GM23248 (cell line): ENCODE data around the gene IRX5. TPM values are rescaled to one million over a fixed set of nuclear protein-coding genes. Genes with fewer than 3 reads are reported as not detected.

Experiments used
- DNase-seq: peaks from one replicate; pipeline ENCODE4 v3.0.0-alpha.2; 2015
- H2AFZ ChIP-seq: fragments of 200-600 bp; sonication (generic); 2 replicates; pipeline ENCODE4 v1.6.1; 2016; ENCODE audit warnings: antibody characterized with exemption
- H3F3A ChIP-seq: fragments of 200-600 bp; sonication (generic); 2 replicates; pipeline ENCODE4 v1.6.1; 2016; ENCODE audit warnings: mild to moderate bottlenecking, antibody characterized with exemption, mixed run types; ENCODE audit not compliant: insufficient read depth
- H3K27ac ChIP-seq: fragments of 200-600 bp; sonication (generic); 2 replicates; pipeline ENCODE4 v1.5.1; 2016; ENCODE audit warnings: mild to moderate bottlenecking
- H3K27me3 ChIP-seq: fragments of 200-600 bp; sonication (generic); replicated peaks from 2 replicates; pipeline ENCODE4 v1.6.1; 2016; ENCODE audit warnings: mild to moderate bottlenecking; ENCODE audit not compliant: insufficient read depth
- H3K36me3 ChIP-seq: fragments of 200-600 bp; sonication (generic); 2 replicates; pipeline ENCODE4 v1.6.1; 2016; ENCODE audit warnings: low read depth, mild to moderate bottlenecking
- H3K4me1 ChIP-seq: fragments of 200-600 bp; sonication (generic); 2 replicates; pipeline ENCODE4 v1.6.1; 2016; ENCODE audit warnings: mild to moderate bottlenecking; ENCODE audit not compliant: insufficient read depth
- H3K4me2 ChIP-seq: fragments of 200-600 bp; sonication (generic); one replicate; pipeline ENCODE4 v1.6.1; 2016; ENCODE audit warnings: mild to moderate bottlenecking; ENCODE audit not compliant: unreplicated experiment
- H3K4me3 ChIP-seq: fragments of 200-600 bp; sonication (generic); 2 replicates; pipeline ENCODE4 v1.5.1; 2016; ENCODE audit warnings: mild to moderate bottlenecking
- H3K79me2 ChIP-seq: fragments of 200-600 bp; sonication (generic); 2 replicates; pipeline ENCODE4 v1.6.1; 2016; ENCODE audit warnings: mild to moderate bottlenecking; ENCODE audit not compliant: insufficient read depth
- H3K9ac ChIP-seq: fragments of 200-600 bp; sonication (generic); 2 replicates; pipeline ENCODE4 v1.6.1; 2016; ENCODE audit warnings: mild to moderate bottlenecking
- H3K9me2 ChIP-seq: fragments of 200-600 bp; sonication (generic); 2 replicates; pipeline ENCODE4 v1.6.1; 2016; ENCODE audit warnings: mixed run types, mild to moderate bottlenecking, moderate library complexity; ENCODE audit not compliant: insufficient read depth
- H3K9me3 ChIP-seq: fragments of 200-600 bp; sonication (generic); one replicate; pipeline ENCODE4 v1.6.1; 2017; ENCODE audit warnings: low read depth
- H4K20me1 ChIP-seq: fragments of 200-600 bp; sonication (generic); 2 replicates; pipeline ENCODE4 v1.6.0; 2016; ENCODE audit not compliant: insufficient read depth
- EZH2 ChIP-seq: fragments of 200-600 bp; sonication (generic); IDR thresholded peaks from 2 replicates; pipeline ENCODE4 v1.6.1; 2018; ENCODE audit warnings: antibody characterized with exemption, mild to moderate bottlenecking; ENCODE audit not compliant: insufficient read depth, poor library complexity, severe bottlenecking
- EZH2phosphoT487 ChIP-seq: fragments of 200-600 bp; sonication (generic); IDR thresholded peaks from 2 replicates; pipeline ENCODE4 v1.6.1; 2018; ENCODE audit warnings: antibody characterized with exemption, moderate library complexity, mild to moderate bottlenecking, low read depth; ENCODE audit not compliant: insufficient read depth
- WGBS, 2 experiments: methylation state at CpG; one replicate each; pipeline ENCODE4 v1.1.6; 2015 to 2017; ENCODE audit warnings: low lambda C conversion rate in 2 of 2, low coverage in 1 of 2; ENCODE audit errors: missing lambda C conversion rate in 2 of 2; 5-methylcytosine and 5-hydroxymethylcytosine counted together
- in situ Hi-C: fragments of 300-500 bp; cut with MboI; formaldehyde crosslinking; loops from 2 replicates; pipeline ENCODE4 v1.15.0; 2020
- polyA plus RNA-seq: library from polyadenylated mRNA; unstranded; fragments of >200 nt; fragmentation: Nextera tagmentation; extraction: Ambion mirVana; gene quantifications from 2 replicates; pipeline ENCODE4 v1.2.1, GENCODE V29; 2016
- total RNA-seq: library from RNA; depleted of rRNA; stranded (reverse); fragments of >200 nt; shearing (Covaris generic); gene quantifications from 2 replicates; pipeline ENCODE4 v1.2.3, GENCODE V29; 2014

IRX5 gene
- total and polyA plus RNA-seq, 2 experiments from 2014 or later: 3.6 to 20.6 TPM

DNA sequence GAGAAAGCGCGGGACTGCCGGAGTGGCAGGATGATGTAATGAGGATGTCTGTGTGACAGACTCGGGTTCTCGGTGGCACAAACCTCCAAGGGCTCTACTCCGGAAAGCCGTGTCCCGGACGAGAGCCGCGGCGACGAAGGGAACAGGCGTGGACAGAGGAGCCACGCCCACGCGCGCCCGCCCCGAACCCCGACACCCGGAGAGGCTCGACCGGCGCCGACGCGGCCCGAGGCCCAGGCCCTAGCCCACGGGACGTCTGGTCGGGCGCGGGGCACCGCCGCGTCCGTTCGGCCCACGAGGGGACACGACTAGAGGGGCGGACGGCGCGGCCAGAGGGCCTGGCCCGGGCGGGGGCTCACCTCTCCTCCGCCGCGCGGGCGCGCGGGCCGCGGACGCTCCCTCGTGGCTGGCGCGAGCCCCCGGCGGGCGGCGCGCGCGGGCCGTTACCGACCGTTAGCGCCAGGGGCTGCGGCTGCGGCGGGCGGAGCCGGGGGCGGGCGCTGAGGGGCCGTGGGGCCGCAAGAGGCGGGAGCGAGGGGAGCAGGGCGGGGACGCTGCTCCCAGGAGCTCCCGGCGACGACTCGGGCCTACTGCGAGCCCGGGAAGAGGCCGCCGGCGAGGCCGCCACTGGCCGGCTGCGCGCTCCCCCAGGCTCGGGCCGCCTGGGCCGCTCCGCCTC is 2.1 kb upstream of the IRX5 start:
- H3K27ac ChIP-seq: peak overlapping the region; percentile 96
- in situ Hi-C loops: no loop called here
- H2AFZ ChIP-seq: no peak overlapping the region
- 0 to 1% methylated on average over 14 to 59 of the region's 101 CpGs for WGBS, 2 experiments
- TF ChIP-seq EZH2 (no peak), EZH2phosphoT487 (no peak)
- peaks cover 78% of the 10 kb centered on the region for H3K79me2 ChIP-seq
- peak overlapping the region; percentile 96 for H3K9ac ChIP-seq
- no peak overlapping the region for H3K4me2 ChIP-seq
- H4K20me1 ChIP-seq: peaks cover 10% of the 10 kb centered on the region; the same call in 1 of the 2 replicates
- peak; percentile 83 for DNase-seq
- no peaks in the 10 kb centered on the region for H3K9me3 ChIP-seq
- H3K9me2 ChIP-seq: no peaks in the 10 kb centered on the region
- H3K27me3 ChIP-seq: no peaks in the 10 kb centered on the region
- H3F3A ChIP-seq: peaks cover 28% of the 10 kb centered on the region
- H3K4me1 ChIP-seq: peaks cover 27% of the 10 kb centered on the region
- peaks cover under 1% of the 10 kb centered on the region; the same call in 1 of the 2 replicates for H3K36me3 ChIP-seq
- H3K4me3 ChIP-seq: peak overlapping the region; percentile 87

DNA sequence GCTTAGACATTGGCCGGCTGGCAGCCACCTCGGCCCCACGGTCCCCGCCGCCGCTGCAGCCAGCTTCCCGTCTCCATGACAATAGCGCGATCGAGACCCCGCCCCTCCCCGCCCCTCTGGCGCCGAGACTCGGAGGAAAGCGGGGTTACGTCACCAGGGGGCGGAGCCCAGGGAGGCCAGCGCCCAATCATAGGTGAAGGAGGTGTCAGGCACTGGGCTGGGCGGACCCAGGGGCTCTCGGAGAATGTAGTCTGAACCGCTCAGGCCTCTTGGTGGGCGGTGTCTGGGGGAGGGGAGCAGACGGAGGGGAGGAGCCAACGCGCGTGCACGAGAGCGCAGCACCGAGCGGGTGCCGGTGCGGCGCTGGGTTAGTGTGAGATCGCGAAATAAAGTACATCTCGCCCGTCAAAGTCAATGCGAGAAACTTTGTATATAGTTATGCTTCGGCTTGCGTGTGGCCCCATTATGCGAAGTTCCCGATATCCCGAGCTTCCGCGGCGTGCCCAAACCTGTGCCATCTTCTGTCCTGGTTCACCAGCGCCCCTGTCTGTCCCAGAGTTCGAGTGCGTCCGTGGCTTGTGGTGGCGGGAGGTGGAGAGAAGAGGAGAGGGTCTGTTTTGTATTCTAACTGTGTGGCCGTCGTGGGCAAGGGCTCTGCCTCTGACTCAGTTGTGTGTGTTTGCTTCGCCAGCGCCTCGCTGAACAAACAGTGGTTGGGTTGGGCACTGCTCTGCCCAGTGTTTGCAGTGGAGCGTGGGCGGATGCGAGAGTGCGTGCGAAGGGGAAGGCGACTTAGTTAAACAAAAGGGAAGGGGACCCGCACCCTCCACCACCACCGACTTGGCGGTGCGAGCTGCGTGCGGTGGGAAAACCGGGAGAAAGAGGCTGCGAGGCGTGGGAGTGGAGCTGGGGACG is 1.3 kb upstream of the IRX5 start:
- peak overlapping the region; percentile 87 for H2AFZ ChIP-seq
- H3K36me3 ChIP-seq: peaks cover 3% of the 10 kb centered on the region; the same call in 1 of the 2 replicates
- no peaks in the 10 kb centered on the region for H3K9me2 ChIP-seq
- H3F3A ChIP-seq: peaks cover 28% of the 10 kb centered on the region
- DNase-seq: peak; percentile 99
- H4K20me1 ChIP-seq: peaks cover 7% of the 10 kb centered on the region; the same call in 1 of the 2 replicates
- peaks cover 78% of the 10 kb centered on the region for H3K79me2 ChIP-seq
- peak overlapping the region; percentile 87 for H3K4me3 ChIP-seq
- in situ Hi-C loops: loop anchor here (10.0 kb wide), 5 partner anchors 735 to 1375 kb away; no protein-coding TSS in a partner anchor
- peak overlapping the region; percentile 96 for H3K9ac ChIP-seq
- WGBS, 2 experiments: 1% methylated on average over 58 to 67 of the region's 73 CpGs
- H3K9me3 ChIP-seq: no peaks in the 10 kb centered on the region
- H3K27ac ChIP-seq: peak overlapping the region; percentile 96
- TF ChIP-seq EZH2phosphoT487 (no peak), EZH2 (no peak)
- no peaks in the 10 kb centered on the region for H3K27me3 ChIP-seq
- H3K4me2 ChIP-seq: peak overlapping the region; percentile 92
- peaks cover 21% of the 10 kb centered on the region for H3K4me1 ChIP-seq

DNA sequence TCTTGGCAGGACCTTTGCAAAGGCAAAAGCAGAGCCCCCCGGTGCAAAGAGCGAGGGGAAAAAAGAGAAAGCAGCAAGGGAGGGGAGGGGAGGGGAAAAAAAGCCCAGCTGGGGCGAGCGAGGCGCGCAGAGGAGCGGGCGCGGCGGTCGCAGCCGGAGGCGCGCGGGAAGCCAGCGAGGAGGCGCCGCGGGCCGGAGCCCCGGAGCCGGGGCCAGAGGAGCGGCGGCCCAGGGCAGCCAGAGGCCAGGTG is 129 bp downstream of the IRX5 start:
- WGBS, 2 experiments: 0% methylated on average over 9 to 22 of the region's 24 CpGs
- no peaks in the 10 kb centered on the region for H3K9me2 ChIP-seq
- H3K36me3 ChIP-seq: peaks cover 3% of the 10 kb centered on the region; the same call in 1 of the 2 replicates
- peaks cover 17% of the 10 kb centered on the region for H3K4me1 ChIP-seq
- H4K20me1 ChIP-seq: peaks cover 7% of the 10 kb centered on the region; the same call in 1 of the 2 replicates
- H3K79me2 ChIP-seq: peaks cover 78% of the 10 kb centered on the region
- no peaks in the 10 kb centered on the region for H3K27me3 ChIP-seq
- peak overlapping the region; percentile 87 for H3K4me3 ChIP-seq
- no peak for TF ChIP-seq EZH2phosphoT487
- TF ChIP-seq EZH2: no peak
- peak overlapping the region; percentile 96 for H3K9ac ChIP-seq
- no peaks in the 10 kb centered on the region for H3K9me3 ChIP-seq
- H2AFZ ChIP-seq: 0 out of 2 replicates have a peak overlapping the region, but pooled peaks have one; percentile 50
- no peak for DNase-seq
- no peak overlapping the region for H3K4me2 ChIP-seq
- peak overlapping the region; percentile 96 for H3K27ac ChIP-seq
- H3F3A ChIP-seq: peaks cover 22% of the 10 kb centered on the region
- in situ Hi-C loops: loop anchor here (10.0 kb wide), 5 partner anchors 736 to 1376 kb away; no protein-coding TSS in a partner anchor
